Mesendoderm (in vitro differentiated cells): ENCODE measurements around the gene KCNK6.
"Not testable (repeated sequence)": the region's sequence is repeated elsewhere in the genome, so short reads cannot be mapped to it uniquely, and the experiment has no call there.

Experiments
- DNase-seq: peaks from one replicate; pipeline ENCODE4 v3.0.0; 2013
- H2AK5ac ChIP-seq: 2 replicates; pipeline ENCODE4 v1.6.1; 2013; ENCODE audit warnings: low read length, inconsistent platforms
- H2BK120ac ChIP-seq: 2 replicates; pipeline ENCODE4 v1.6.1; 2013; ENCODE audit warnings: low read depth, mild to moderate bottlenecking, low read length, moderate library complexity, mixed read lengths
- H2BK15ac ChIP-seq: replicated peaks from 2 replicates; pipeline ENCODE4 v1.6.1; 2013; ENCODE audit warnings: low read depth, mild to moderate bottlenecking, moderate library complexity
- H2BK5ac ChIP-seq: 2 replicates; pipeline ENCODE4 v1.6.1; 2013; ENCODE audit warnings: low read length, inconsistent platforms
- H3K18ac ChIP-seq: 2 replicates; pipeline ENCODE4 v1.6.1; 2013; ENCODE audit warnings: mild to moderate bottlenecking, low read length, mixed read lengths
- H3K23ac ChIP-seq: one replicate; pipeline ENCODE4 v1.6.1; 2013; ENCODE audit warnings: low read length
- H3K27ac ChIP-seq: 2 replicates; pipeline ENCODE4 v1.5.1; 2013; ENCODE audit warnings: low read depth, mild to moderate bottlenecking, inconsistent platforms, low read length, moderate library complexity
- H3K27me3 ChIP-seq: 2 replicates; pipeline ENCODE4 v1.6.1; 2013; ENCODE audit warnings: low read length, control low read depth, mild to moderate bottlenecking, inconsistent platforms; ENCODE audit not compliant: insufficient read depth, poor library complexity
- H3K36me3 ChIP-seq: 2 replicates; pipeline ENCODE4 v1.6.1; 2013; ENCODE audit warnings: low read length, inconsistent platforms; ENCODE audit not compliant: control insufficient read depth, insufficient read depth
- H3K4ac ChIP-seq: one replicate; pipeline ENCODE4 v1.6.1; 2013; ENCODE audit warnings: low read depth, mild to moderate bottlenecking, low read length, moderate library complexity
- H3K4me1 ChIP-seq: 2 replicates; pipeline ENCODE4 v1.6.1; 2013; ENCODE audit warnings: low read depth, low read length, inconsistent platforms; ENCODE audit not compliant: control insufficient read depth
- H3K4me2 ChIP-seq: 2 replicates; pipeline ENCODE4 v1.6.1; 2013; ENCODE audit warnings: low read length
- H3K4me3 ChIP-seq: 2 replicates; pipeline ENCODE4 v1.5.1; 2013; ENCODE audit warnings: mild to moderate bottlenecking, low read length
- H3K56ac ChIP-seq: one replicate; pipeline ENCODE4 v1.6.1; 2013; ENCODE audit warnings: low read length
- H3K79me1 ChIP-seq: 2 replicates; pipeline ENCODE4 v1.6.1; 2013; ENCODE audit warnings: low read length, inconsistent platforms
- H3K79me2 ChIP-seq: 2 replicates; pipeline ENCODE4 v1.6.1; 2013; ENCODE audit warnings: mild to moderate bottlenecking, low read length; ENCODE audit not compliant: control insufficient read depth, insufficient read depth
- H3K9ac ChIP-seq: 2 replicates; pipeline ENCODE4 v1.6.1; 2013; ENCODE audit warnings: low read length, inconsistent platforms
- H4K5ac ChIP-seq: one replicate; pipeline ENCODE4 v1.6.1; 2013; ENCODE audit warnings: low read length
- H4K8ac ChIP-seq: one replicate; pipeline ENCODE4 v1.6.1; 2013; ENCODE audit warnings: low read depth, mild to moderate bottlenecking, control low read depth, low read length, moderate library complexity
- WGBS: extraction: QIAGEN DNeasy Blood & Tissue Kit; methylation state at CpG from one replicate; pipeline ENCODE4 v1.1.7; 2013; ENCODE audit warnings: low lambda C conversion rate, missing lambda C conversion rate; ENCODE audit not compliant: insufficient coverage; ENCODE audit errors: extremely low coverage; 5-methylcytosine and 5-hydroxymethylcytosine counted together

KCNK6 gene

DNA sequence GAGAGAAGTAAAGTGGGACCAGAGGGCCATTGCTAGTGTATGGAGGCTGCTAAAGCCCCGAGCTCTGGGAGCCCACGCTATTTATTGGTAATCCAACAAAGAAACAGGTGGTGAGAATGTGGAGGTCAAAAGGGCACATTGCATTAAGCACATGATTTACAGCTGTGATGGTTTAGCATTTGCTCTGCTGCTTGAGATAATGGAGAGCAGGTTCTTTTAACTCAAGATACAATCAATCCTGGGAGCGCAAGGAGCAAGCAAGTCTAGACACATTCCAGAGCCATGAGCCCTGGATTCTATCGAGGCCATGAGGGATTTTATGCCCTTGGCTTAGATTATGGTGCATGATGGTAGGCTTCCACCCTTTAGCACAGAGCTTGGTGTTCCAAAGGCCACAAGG, 19.4 kb downstream of the KCNK6 start:
- not testable (repeated sequence) for H3K4me2 ChIP-seq, H3K79me1 ChIP-seq, H2AK5ac ChIP-seq, H3K36me3 ChIP-seq, H2BK15ac ChIP-seq, H3K18ac ChIP-seq, H2BK5ac ChIP-seq, H3K27me3 ChIP-seq, H3K27ac ChIP-seq, H2BK120ac ChIP-seq, H3K23ac ChIP-seq, H3K79me2 ChIP-seq, H4K8ac ChIP-seq, H4K5ac ChIP-seq, H3K56ac ChIP-seq, H3K9ac ChIP-seq, H3K4me3 ChIP-seq, H3K4ac ChIP-seq, H3K4me1 ChIP-seq
- peak; percentile 64 for DNase-seq
- no CpG with 5 or more reads among the region's 4 CpGs for WGBS

GRCh38 chr19:38340927-38341326, 21.3 kb downstream of the KCNK6 start:
- Histone ChIP-seq H3K27ac (no peak overlapping the region), H4K8ac (no peak overlapping the region), H3K27me3 (no peaks in the 10 kb centered on the region), H2BK15ac (no peak overlapping the region), H3K9ac (no peak overlapping the region), H2BK120ac (no peak overlapping the region), H4K5ac (no peak overlapping the region), H3K4me3 (no peak overlapping the region), H3K79me2 (no peaks in the 10 kb centered on the region), H3K23ac (no peak overlapping the region), H3K36me3 (no peaks in the 10 kb centered on the region), H2BK5ac (no peak overlapping the region), H3K4me1 (no peaks in the 10 kb centered on the region), H3K56ac (no peak overlapping the region), H2AK5ac (no peak overlapping the region), H3K18ac (no peak overlapping the region), H3K4ac (no peak overlapping the region), H3K4me2 (no peak overlapping the region), H3K79me1 (no peaks in the 10 kb centered on the region)
- WGBS: no CpG with 5 or more reads among the region's 2 CpGs
- DNase-seq: no peak

- Histone ChIP-seq H3K4me1 (no peaks in the 10 kb centered on the region), H3K27ac (no peak overlapping the region)
- WGBS: no CpG with 5 or more reads among the region's 4 CpGs
Observed at GRCh38 chr19:38346837-38347236, 27.2 kb downstream of the KCNK6 start.

GRCh38 chr19:38350883-38351282, 31.2 kb downstream of the KCNK6 start:
- H3K79me1 ChIP-seq: no peaks in the 10 kb centered on the region
- no peaks in the 10 kb centered on the region for H3K36me3 ChIP-seq
- no peak overlapping the region for H4K5ac ChIP-seq
- H3K4me2 ChIP-seq: no peak overlapping the region
- H3K23ac ChIP-seq: no peak overlapping the region
- H3K4ac ChIP-seq: no peak overlapping the region
- DNase-seq: no peak
- H3K56ac ChIP-seq: no peak overlapping the region
- no peak overlapping the region for H2AK5ac ChIP-seq
- no peak overlapping the region for H2BK5ac ChIP-seq
- H3K27ac ChIP-seq: no peak overlapping the region
- no peak overlapping the region for H2BK15ac ChIP-seq
- H3K4me1 ChIP-seq: no peaks in the 10 kb centered on the region
- no peaks in the 10 kb centered on the region for H3K79me2 ChIP-seq
- no peaks in the 10 kb centered on the region for H3K27me3 ChIP-seq
- H3K4me3 ChIP-seq: no peak overlapping the region
- H2BK120ac ChIP-seq: no peak overlapping the region
- no peak overlapping the region for H3K18ac ChIP-seq
- no CpG with 5 or more reads among the region's 3 CpGs for WGBS
- H3K9ac ChIP-seq: no peak overlapping the region
- no peak overlapping the region for H4K8ac ChIP-seq

More at GRCh38 chr19:38346837-38347236, 27.2 kb downstream of the KCNK6 start:
- Histone ChIP-seq H4K5ac (no peak overlapping the region), H3K79me1 (no peaks in the 10 kb centered on the region), H3K79me2 (no peaks in the 10 kb centered on the region), H3K23ac (no peak overlapping the region), H4K8ac (no peak overlapping the region), H3K27me3 (no peaks in the 10 kb centered on the region), H2AK5ac (no peak overlapping the region), H3K36me3 (no peaks in the 10 kb centered on the region), H3K4me2 (no peak overlapping the region), H2BK5ac (no peak overlapping the region), H3K4me3 (no peak overlapping the region), H2BK120ac (no peak overlapping the region), H3K4ac (no peak overlapping the region), H3K56ac (no peak overlapping the region), H3K9ac (no peak overlapping the region), H3K18ac (no peak overlapping the region), H2BK15ac (no peak overlapping the region)
- no peak for DNase-seq

DNA sequence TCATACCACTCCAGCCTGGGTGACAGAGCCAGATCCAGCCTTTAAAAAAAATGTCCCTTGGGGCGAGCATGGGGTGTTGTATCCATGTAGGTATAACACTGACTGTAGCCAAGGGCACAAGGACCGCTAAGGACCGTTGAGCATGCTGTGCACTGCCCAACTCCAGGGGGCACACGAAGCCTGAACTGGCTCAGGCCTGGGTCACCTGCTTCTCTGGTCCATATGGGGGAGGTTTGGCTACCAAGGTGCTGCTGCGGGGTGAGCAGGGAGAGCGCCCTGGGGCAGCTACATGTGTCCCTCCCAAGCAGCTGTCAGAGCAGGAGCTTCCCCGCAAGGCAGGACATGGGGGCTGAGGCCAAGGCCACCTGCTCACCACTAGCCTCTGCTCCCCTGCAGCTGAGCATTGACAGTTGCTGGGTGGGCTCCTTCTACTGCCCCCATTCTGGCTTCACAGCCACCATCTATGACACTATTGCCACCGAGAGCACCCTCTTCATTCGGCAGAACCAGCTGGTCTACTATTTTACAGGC, 32.3 kb downstream of the KCNK6 start:
- H3K4ac ChIP-seq: no peak overlapping the region
- no peak overlapping the region for H3K56ac ChIP-seq
- no peak overlapping the region for H4K5ac ChIP-seq
- H3K4me3 ChIP-seq: no peak overlapping the region
- no peak for DNase-seq
- H3K9ac ChIP-seq: no peak overlapping the region
- no peak overlapping the region for H2AK5ac ChIP-seq
- H2BK120ac ChIP-seq: no peak overlapping the region
- no peaks in the 10 kb centered on the region for H3K27me3 ChIP-seq
- H3K23ac ChIP-seq: no peak overlapping the region
- H3K4me2 ChIP-seq: no peak overlapping the region
- H3K4me1 ChIP-seq: no peaks in the 10 kb centered on the region
- H3K27ac ChIP-seq: no peak overlapping the region
- no peak overlapping the region for H4K8ac ChIP-seq
- no peak overlapping the region for H3K18ac ChIP-seq
- H3K79me2 ChIP-seq: no peaks in the 10 kb centered on the region
- whole genome bisulfite sequencing: no CpG with 5 or more reads among the region's 9 CpGs
- H3K79me1 ChIP-seq: no peaks in the 10 kb centered on the region
- no peak overlapping the region for H2BK5ac ChIP-seq
- no peaks in the 10 kb centered on the region for H3K36me3 ChIP-seq
- H2BK15ac ChIP-seq: no peak overlapping the region

DNA sequence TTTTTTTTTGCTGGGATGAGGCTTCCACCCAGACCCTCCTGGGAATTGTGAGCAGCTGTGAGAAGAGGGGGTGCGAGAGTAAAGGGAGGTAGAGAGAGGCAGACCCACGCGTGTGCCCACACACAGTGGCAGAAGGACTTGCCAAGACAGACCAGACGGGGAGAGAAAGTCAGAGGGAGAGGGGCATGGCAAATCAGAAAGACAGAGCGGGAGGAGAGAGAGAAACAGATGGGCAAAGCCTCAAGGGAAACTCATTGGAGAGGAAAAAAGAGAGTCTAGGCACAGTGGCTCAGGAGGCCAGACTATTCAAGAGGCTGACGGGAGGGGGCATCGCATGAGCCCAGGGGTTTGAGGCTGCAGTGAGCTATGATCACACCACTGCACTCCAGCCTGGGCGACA, 33.0 kb downstream of the KCNK6 start:
- Histone ChIP-seq H3K27ac (no peak overlapping the region), H3K79me1 (no peaks in the 10 kb centered on the region), H3K4me3 (no peak overlapping the region), H2BK15ac (no peak overlapping the region), H3K4me2 (no peak overlapping the region), H3K18ac (no peak overlapping the region), H3K4ac (no peak overlapping the region), H3K23ac (no peak overlapping the region), H2AK5ac (no peak overlapping the region), H3K4me1 (no peaks in the 10 kb centered on the region), H3K36me3 (no peaks in the 10 kb centered on the region), H3K79me2 (no peaks in the 10 kb centered on the region), H2BK120ac (no peak overlapping the region), H3K27me3 (no peaks in the 10 kb centered on the region), H3K9ac (no peak overlapping the region), H3K56ac (no peak overlapping the region), H4K8ac (no peak overlapping the region), H2BK5ac (no peak overlapping the region), H4K5ac (no peak overlapping the region)
- DNase-seq: no peak
- no CpG with 5 or more reads among the region's 8 CpGs for WGBS
